Progenitor cell of endocrine pancreas (in vitro differentiated cells): ENCODE measurements around the gene OMG. TPM values are rescaled to one million over a fixed set of nuclear protein-coding genes. Genes with fewer than 3 reads are reported as not detected.
A peak's percentile ranks its signal among the peaks of the same experiment; 100 is the strongest.
"Not testable (repeated sequence)": the region's sequence is repeated elsewhere in the genome, so short reads cannot be mapped to it uniquely, and the experiment has no call there.

Experiments
- DNase-seq: peaks from one replicate; pipeline ENCODE4 v3.0.0; 2021; ENCODE audit warnings: low spot score; ENCODE audit not compliant: unreplicated experiment
- H3K27ac Mint-ChIP-seq: 2 replicates; pipeline ENCODE4 v1.8.0; 2021; ENCODE audit warnings: mild to moderate bottlenecking, moderate library complexity, mixed read lengths
- H3K27me3 Mint-ChIP-seq: 2 replicates; pipeline ENCODE4 v1.8.0; 2021; ENCODE audit warnings: mixed read lengths
- H3K36me3 Mint-ChIP-seq: 2 replicates; pipeline ENCODE4 v1.8.0; 2022; ENCODE audit warnings: mixed read lengths; ENCODE audit not compliant: insufficient read depth
- H3K4me1 Mint-ChIP-seq: 2 replicates; pipeline ENCODE4 v1.8.0; 2021; ENCODE audit warnings: low read depth, mixed read lengths
- H3K4me3 Mint-ChIP-seq: 2 replicates; pipeline ENCODE4 v1.8.0; 2021; ENCODE audit warnings: low read depth, mild to moderate bottlenecking, moderate library complexity, mixed read lengths
- H3K9me3 Mint-ChIP-seq: 2 replicates; pipeline ENCODE4 v1.8.0; 2021; ENCODE audit warnings: low read depth, mixed read lengths
- long read RNA-seq: library from polyadenylated mRNA; unstranded; transcript quantifications from one replicate; pipeline ENCODE4 v2.0.0, GENCODE V29; 2020
- total RNA-seq: library from RNA; stranded (reverse); gene quantifications from 2 replicates; pipeline ENCODE4 v1.2.1, GENCODE V29; 2021
- TF ChIP-seq, protein P1 (sequence below): fragments of 200-600 bp; sonication (generic); IDR thresholded peaks from one replicate; pipeline ENCODE4 v1.5.0; 2021; ENCODE audit warnings: antibody characterized with exemption, mild to moderate bottlenecking; ENCODE audit not compliant: unreplicated experiment

Gene OMG, protein sequence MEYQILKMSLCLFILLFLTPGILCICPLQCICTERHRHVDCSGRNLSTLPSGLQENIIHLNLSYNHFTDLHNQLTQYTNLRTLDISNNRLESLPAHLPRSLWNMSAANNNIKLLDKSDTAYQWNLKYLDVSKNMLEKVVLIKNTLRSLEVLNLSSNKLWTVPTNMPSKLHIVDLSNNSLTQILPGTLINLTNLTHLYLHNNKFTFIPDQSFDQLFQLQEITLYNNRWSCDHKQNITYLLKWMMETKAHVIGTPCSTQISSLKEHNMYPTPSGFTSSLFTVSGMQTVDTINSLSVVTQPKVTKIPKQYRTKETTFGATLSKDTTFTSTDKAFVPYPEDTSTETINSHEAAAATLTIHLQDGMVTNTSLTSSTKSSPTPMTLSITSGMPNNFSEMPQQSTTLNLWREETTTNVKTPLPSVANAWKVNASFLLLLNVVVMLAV
- not detected in 2 replicates for total RNA-seq
- long read RNA-seq, partial matches to known transcripts: 0 of 3 reads
- long read RNA-seq, other reads (novel, unspliced or antisense): 3 of 3 reads

DNA sequence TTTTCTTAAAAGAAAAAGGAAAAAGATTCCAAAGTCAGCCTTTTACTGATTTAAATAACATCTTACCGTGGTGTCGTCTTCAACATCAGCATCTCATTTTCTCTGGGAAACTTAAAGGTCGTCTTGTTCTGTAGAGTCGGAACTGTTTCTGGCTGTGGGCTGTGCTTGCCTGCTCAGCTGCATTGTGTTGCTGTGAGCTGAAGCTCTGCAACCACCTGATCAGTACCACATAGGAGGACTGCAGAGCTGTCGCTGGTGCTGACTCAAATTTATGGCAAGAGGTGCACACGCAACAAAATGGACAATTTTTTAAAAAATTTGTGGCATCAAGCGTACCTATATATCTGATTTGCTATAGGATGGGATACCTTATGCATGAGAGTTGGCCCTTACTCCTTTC is at the start of gene OMG:
Gene OMG, minus strand, starts transcription at position 150 of the 400 bp plus-strand sequence. CDS start 908 bp downstream, outside the sequence.
- Mint-ChIP-seq H3K36me3 (no peaks in the 10 kb centered on the region), H3K9me3 (no peaks in the 10 kb centered on the region), H3K27ac (no peak within 1 kb of the TSS), H3K4me1 (no peaks in the 10 kb centered on the region), H3K4me3 (no peak within 1 kb of the TSS), H3K27me3 (no peaks in the 10 kb centered on the region)
- TF ChIP-seq, protein P1, sequence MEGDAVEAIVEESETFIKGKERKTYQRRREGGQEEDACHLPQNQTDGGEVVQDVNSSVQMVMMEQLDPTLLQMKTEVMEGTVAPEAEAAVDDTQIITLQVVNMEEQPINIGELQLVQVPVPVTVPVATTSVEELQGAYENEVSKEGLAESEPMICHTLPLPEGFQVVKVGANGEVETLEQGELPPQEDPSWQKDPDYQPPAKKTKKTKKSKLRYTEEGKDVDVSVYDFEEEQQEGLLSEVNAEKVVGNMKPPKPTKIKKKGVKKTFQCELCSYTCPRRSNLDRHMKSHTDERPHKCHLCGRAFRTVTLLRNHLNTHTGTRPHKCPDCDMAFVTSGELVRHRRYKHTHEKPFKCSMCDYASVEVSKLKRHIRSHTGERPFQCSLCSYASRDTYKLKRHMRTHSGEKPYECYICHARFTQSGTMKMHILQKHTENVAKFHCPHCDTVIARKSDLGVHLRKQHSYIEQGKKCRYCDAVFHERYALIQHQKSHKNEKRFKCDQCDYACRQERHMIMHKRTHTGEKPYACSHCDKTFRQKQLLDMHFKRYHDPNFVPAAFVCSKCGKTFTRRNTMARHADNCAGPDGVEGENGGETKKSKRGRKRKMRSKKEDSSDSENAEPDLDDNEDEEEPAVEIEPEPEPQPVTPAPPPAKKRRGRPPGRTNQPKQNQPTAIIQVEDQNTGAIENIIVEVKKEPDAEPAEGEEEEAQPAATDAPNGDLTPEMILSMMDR: no peak
- DNase-seq: no peak

DNA sequence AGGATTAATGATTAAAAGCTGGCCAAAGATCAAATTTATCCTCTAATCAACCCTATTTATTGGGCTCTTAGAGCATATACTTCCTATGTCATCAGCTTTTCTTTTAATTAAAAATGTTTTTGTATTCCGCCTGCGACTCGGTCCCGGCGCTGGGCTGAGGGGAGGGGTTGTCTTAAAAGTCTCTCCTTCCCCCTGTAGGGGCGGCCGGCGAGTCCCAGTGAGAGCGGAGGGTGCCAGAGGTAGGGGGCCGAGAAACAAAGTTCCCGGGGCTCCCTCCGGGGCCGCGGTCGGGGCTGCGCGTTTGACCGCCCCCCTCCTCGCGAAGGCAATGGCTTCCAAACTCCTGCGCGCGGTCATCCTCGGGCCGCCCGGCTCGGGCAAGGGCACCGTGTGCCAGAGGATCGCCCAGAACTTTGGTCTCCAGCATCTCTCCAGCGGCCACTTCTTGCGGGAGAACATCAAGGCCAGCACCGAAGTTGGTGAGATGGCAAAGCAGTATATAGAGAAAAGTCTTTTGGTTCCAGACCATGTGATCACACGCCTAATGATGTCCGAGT is 48.2 kb upstream of the OMG start:
- H3K4me3 Mint-ChIP-seq, H3K27ac Mint-ChIP-seq, H3K4me1 Mint-ChIP-seq, H3K27me3 Mint-ChIP-seq, H3K9me3 Mint-ChIP-seq, DNase-seq: not testable (repeated sequence)
- peaks cover 15% of the 10 kb centered on the region for H3K36me3 Mint-ChIP-seq

DNA sequence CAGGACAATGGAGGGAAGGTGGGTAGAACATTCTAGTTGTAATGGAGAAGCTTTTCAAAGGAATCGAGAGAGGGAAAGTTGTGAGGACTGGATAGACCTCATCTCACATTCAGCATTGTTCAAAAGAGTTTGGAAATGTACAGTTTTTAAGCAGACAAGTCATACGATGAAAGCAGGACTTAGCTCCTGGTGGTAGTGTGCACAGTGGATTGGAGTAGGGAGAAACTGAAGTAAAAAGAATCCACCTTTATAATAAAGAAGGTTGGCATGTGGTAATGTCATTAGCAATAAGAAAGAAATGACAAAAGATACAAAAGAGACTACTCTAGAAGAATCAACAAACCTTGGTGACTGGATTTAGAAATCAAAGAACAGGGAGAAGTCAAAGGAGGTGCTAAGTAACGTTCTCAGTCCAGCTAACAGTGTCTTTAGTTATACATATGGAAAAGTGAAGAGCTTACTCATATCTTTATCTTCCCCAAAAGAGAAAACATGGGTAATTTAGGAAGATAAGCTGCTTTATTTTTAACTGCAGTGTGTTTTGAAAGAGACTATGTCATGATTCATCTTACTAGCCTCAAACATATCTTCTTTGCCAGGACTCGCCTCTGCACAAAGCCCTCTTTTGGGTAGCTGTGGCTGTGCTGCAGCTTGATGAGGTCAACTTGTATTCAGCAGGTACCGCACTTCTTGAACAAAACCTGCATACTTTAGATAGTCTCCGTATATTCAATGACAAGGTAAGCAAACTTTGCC is 43.0 kb upstream of the OMG start:
- Mint-ChIP-seq H3K4me1 (peaks cover 5% of the 10 kb centered on the region), H3K4me3 (no peak overlapping the region), H3K9me3 (no peaks in the 10 kb centered on the region), H3K27me3 (no peaks in the 10 kb centered on the region), H3K27ac (peak overlapping the region; percentile 12), H3K36me3 (peaks cover 14% of the 10 kb centered on the region)
- TF ChIP-seq, protein P1: no peak
- DNase-seq: no peak

DNA sequence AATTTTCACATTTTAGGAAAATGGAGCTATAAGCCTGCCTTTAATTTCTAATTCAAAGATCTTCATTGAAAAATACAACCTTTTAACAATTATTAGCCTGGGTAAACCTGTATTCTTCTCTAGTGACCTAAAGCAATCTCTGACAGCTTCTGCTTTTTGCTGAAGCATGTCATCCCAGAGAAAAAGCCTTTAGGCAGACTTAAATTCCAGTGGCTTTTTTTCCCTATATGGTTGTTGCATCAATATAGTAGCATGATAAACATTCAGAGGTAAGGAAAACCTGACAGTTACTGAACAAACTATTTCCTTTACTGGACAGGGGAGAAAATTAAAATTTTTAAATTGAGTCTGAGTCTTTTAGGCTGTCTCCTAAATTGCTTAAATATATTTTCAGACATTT is 32.2 kb upstream of the OMG start:
- no peak overlapping the region for H3K4me3 Mint-ChIP-seq
- H3K27me3 Mint-ChIP-seq: no peaks in the 10 kb centered on the region
- peaks cover 13% of the 10 kb centered on the region for H3K36me3 Mint-ChIP-seq
- no peak for DNase-seq
- H3K4me1 Mint-ChIP-seq: no peaks in the 10 kb centered on the region
- no peak overlapping the region for H3K27ac Mint-ChIP-seq
- no peaks in the 10 kb centered on the region for H3K9me3 Mint-ChIP-seq
- TF ChIP-seq, protein P1: no peak

DNA sequence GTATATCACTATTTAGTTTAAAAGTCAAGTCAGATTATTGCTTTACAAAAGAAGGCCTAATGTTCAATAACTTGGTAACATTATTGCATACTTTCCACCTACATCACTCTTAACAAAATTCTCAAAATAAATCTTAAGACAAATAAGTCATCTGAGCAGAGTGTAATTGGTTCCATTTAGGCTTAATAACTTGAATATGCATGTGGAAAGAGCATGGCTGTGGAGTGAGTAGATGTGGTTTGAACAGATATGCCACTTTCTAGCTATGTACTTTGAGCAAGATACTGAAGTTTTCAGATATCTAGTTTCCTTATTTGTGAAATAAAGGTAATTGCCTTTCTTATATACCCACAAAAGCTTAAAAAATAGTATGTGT is 31.1 kb upstream of the OMG start:
- H3K4me3 Mint-ChIP-seq: no peak overlapping the region
- DNase-seq: no peak
- no peaks in the 10 kb centered on the region for H3K9me3 Mint-ChIP-seq
- peak overlapping the region; percentile 56 for H3K27ac Mint-ChIP-seq
- TF ChIP-seq, protein P1: no peak
- H3K27me3 Mint-ChIP-seq: no peaks in the 10 kb centered on the region
- H3K36me3 Mint-ChIP-seq: peaks cover 11% of the 10 kb centered on the region
- no peaks in the 10 kb centered on the region for H3K4me1 Mint-ChIP-seq
